Measurements from ENCODE around the gene MYO7B.

DNA sequence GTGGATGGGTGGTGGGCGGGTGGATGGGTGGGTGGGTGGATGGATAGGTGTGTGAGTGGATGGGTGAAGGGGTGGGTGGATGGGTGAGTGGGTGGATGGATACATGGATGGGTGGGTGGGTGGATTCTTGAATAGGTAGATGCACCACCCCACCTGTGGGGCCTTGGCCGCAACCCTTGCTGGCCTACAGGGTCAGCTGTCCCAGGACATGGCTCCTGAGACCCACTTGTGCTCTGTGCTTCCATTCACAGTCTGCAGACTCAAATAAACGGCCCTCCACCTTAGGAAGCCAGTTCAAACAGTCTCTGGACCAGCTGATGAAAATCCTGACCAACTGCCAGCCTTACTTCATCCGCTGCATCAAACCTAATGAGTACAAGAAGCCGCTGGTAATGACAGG, 54.4 kb downstream of the MYO7B start:
- TF ChIP-seq CTCF (IDR thresholded peaks at IDR 0.05; ENCODE audit: low read length) (no peak), EZH2 (IDR thresholded peaks at IDR 0.05; ENCODE audit: borderline replicate concordance, low read length) (no peak)

Measured in OCI-LY1 (cell line).